BJ (cell line): ENCODE results near the gene KIF6. TPM values are rescaled to one million over a fixed set of nuclear protein-coding genes. Genes with fewer than 3 reads are reported as not detected.

Source experiments
- CTCF ChIA-PET: fragments of 350-600 bp; formaldehyde crosslinking; extraction: SDS; loops from one replicate; lab custom pipeline; 2021; ENCODE audit warnings: antibody characterized with exemption, inconsistent platforms; lab: Yijun Ruan, JAX
- POLR2A ChIA-PET: fragments of 300-600 bp; sonication (Branson Sonifier 250); formaldehyde crosslinking; extraction: SDS; loops from one replicate; lab custom pipeline; 2021; ENCODE audit warnings: antibody characterized with exemption; lab: Charles Lee
- DNase-seq: peaks from one replicate; pipeline ENCODE4 v3.0.0-alpha.2; 2011; ENCODE audit warnings: low read depth
- H3K27me3 ChIP-seq: 2 replicates; pipeline ENCODE4 v1.6.0; 2011; ENCODE audit warnings: low read length; ENCODE audit not compliant: control insufficient read depth, insufficient read depth
- H3K36me3 ChIP-seq: 2 replicates; pipeline ENCODE4 v1.5.1; 2011; ENCODE audit warnings: low read length; ENCODE audit not compliant: control insufficient read depth, insufficient read depth
- H3K4me3 ChIP-seq: 2 replicates; pipeline ENCODE4 v1.5.1; 2011; ENCODE audit warnings: low read depth, mild to moderate bottlenecking, control low read depth, low read length
- polyA plus RNA-seq: library from polyadenylated mRNA; depleted of rRNA; stranded (reverse); fragments of >200 nt; gene quantifications from 2 replicates; pipeline ENCODE4 v1.2.3, GENCODE V29; 2011
- TF ChIP-seq, protein P1 (sequence below): IDR thresholded peaks from 2 replicates; pipeline ENCODE4 v1.5.1; 2011; ENCODE audit warnings: low read depth, mild to moderate bottlenecking, control low read depth, inconsistent platforms, low read length, moderate library complexity; ENCODE audit not compliant: insufficient read depth

Gene KIF6
- polyA plus RNA-seq, 1 experiment = 0.56 TPM

- ChIA-PET CTCF (no interaction called here), POLR2A (no interaction called here)
- Histone ChIP-seq H3K4me3 (no peak overlapping the region), H3K36me3 (no peaks in the 10 kb centered on the region), H3K27me3 (no peaks in the 10 kb centered on the region)
- DNase-seq = no peak
- TF ChIP-seq, protein P1, sequence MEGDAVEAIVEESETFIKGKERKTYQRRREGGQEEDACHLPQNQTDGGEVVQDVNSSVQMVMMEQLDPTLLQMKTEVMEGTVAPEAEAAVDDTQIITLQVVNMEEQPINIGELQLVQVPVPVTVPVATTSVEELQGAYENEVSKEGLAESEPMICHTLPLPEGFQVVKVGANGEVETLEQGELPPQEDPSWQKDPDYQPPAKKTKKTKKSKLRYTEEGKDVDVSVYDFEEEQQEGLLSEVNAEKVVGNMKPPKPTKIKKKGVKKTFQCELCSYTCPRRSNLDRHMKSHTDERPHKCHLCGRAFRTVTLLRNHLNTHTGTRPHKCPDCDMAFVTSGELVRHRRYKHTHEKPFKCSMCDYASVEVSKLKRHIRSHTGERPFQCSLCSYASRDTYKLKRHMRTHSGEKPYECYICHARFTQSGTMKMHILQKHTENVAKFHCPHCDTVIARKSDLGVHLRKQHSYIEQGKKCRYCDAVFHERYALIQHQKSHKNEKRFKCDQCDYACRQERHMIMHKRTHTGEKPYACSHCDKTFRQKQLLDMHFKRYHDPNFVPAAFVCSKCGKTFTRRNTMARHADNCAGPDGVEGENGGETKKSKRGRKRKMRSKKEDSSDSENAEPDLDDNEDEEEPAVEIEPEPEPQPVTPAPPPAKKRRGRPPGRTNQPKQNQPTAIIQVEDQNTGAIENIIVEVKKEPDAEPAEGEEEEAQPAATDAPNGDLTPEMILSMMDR = no peak
These were observed 178.5 kb downstream of the KIF6 start for GRCh38 chr6:39546731-39547130.

- TF ChIP-seq, protein P1 = no peak
- DNase-seq = no peak
- Histone ChIP-seq H3K27me3 (no peaks in the 10 kb centered on the region), H3K36me3 (no peaks in the 10 kb centered on the region), H3K4me3 (no peak overlapping the region)
- ChIA-PET CTCF (interaction anchor here (1.5 kb wide), 1 partner anchor 10 kb away, joined by 4 read pairs; no protein-coding TSS in a partner anchor), POLR2A (no interaction called here)
These were observed 181.3 kb downstream of the KIF6 start for GRCh38 chr6:39543950-39544349.

GRCh38 chr6:39543095-39543494 is 182.1 kb downstream of the KIF6 start:
- Histone ChIP-seq H3K4me3 (no peak overlapping the region), H3K27me3 (no peaks in the 10 kb centered on the region), H3K36me3 (no peaks in the 10 kb centered on the region)
- TF ChIP-seq, protein P1 = no peak
- ChIA-PET CTCF (no interaction called here), POLR2A (interaction anchor here (0.6 kb wide), 1 partner anchor 396 kb away, joined by 3 read pairs; no protein-coding TSS in a partner anchor)
- DNase-seq = no peak

DNA sequence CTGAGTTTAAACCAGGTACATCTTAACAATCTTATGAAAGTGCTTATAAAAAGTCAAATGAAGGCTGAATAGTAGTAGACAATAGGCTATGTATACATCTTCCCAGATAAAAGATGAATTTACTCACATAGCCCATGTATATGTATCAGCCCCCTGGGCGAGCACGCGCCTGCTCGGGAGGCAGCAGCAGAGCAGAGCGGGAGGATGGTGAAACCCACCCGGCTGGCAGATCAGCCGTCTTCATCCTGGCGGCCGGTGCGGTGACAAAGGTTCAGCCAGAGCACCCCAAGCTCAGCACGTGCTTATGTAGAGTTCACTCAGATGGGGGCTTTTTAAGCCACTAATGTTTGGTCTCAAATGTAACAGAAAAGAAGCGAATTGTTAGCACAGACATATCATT is 184.8 kb downstream of the KIF6 start:
- TF ChIP-seq, protein P1 = no peak
- no peak overlapping the region for H3K4me3 ChIP-seq
- DNase-seq = no peak
- no peaks in the 10 kb centered on the region for H3K27me3 ChIP-seq
- no peaks in the 10 kb centered on the region for H3K36me3 ChIP-seq
- ChIA-PET CTCF (no interaction called here), POLR2A (no interaction called here)

DNA sequence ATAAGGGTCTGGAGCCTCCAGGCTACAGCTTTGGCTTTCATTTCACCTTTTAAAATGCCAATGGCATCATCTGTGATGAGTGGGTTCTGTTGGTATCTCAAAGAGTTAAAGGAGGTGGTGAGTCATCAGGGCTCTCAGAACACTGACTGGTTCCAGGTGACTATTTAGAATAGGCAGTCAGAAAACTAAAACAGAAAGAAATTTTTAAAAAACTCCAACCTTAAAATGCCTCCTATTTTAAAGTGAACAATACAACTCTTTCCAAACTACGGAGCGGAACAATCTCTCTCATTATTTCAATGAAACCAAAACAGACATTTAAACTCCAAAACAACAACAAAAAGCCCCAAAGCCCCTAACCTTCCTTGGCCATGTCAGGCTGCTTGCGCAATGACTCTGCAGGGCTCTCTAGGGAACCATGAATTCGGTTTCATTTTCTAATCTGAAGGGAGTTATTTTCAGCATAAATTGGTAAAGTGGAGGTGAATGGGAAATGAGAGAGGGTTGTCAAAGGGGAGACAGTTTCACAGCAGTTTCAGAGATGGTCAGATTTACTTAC is 194.9 kb downstream of the KIF6 start:
- ChIA-PET CTCF (no interaction called here), POLR2A (no interaction called here)
- H3K27me3 ChIP-seq = no peaks in the 10 kb centered on the region
- DNase-seq = no peak
- TF ChIP-seq, protein P1 = no peak
- no peaks in the 10 kb centered on the region for H3K36me3 ChIP-seq
- H3K4me3 ChIP-seq = no peak overlapping the region
